ENCODE results near the gene C1QTNF8.

GRCh38 chr16:1077877-1078578 lies 18.0 kb downstream of the C1QTNF8 start:
- TF ChIP-seq CTCF (optimal IDR thresholded peaks at IDR 0.05 in 1 of 3, IDR thresholded peaks at IDR 0.05 in 1 of 3, conservative IDR thresholded peaks at IDR 0.05 in 1 of 3; ENCODE audit: extremely low read depth in 1 of 3, insufficient read depth in 2 of 3, low read length in 3 of 3) = no peak
- no peak for TF ChIP-seq EZH2 (IDR thresholded peaks at IDR 0.05; ENCODE audit: low read length)
